ENCODE data around the gene GSTP1.
A peak's percentile ranks its signal among the peaks of the same experiment; 100 is the strongest.
"Not testable (repeated sequence)": the region's sequence is repeated elsewhere in the genome, so short reads cannot be mapped to it uniquely, and the experiment has no call there.

Gene GSTP1

DNA sequence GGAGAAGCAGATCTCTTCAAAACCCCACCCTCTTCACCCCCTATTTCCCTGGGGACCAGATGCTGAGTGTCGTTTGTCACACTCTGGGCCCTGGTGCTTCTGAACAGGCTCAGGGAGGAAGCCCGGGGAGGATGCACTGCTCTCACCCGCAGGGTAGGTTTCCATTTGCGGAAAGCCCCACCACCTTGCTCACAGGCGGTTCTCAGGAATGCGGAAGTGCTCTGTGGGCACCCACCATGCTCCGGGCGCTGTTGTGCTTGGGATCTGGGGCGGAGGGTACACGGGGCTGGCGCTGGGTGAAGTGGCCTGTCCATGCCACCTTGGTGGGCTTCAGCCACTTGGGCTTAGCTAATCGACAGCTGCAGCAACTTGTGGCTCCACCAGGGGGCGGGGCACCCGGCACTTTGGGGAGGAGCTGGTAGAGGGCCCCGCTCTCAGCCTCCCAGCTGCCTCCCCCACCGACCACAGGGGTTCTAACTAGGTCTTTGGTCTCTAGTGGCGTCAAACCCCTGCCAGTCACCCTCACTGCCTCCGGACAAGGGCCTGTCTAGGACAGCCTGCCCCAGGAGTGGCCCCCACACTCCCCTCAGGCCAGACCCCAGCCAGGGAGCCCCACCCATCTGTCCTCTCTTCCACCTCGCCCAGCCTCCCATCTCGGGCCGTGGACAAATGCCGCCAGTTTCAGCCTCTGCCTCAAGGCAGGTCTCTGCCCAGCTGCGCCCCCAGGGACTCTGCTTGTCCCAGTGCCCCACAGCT is 30.5 kb downstream of the GSTP1 start:
- no peak overlapping the region for H3K27ac ChIP-seq (ENCODE audit: low read length)

DNA sequence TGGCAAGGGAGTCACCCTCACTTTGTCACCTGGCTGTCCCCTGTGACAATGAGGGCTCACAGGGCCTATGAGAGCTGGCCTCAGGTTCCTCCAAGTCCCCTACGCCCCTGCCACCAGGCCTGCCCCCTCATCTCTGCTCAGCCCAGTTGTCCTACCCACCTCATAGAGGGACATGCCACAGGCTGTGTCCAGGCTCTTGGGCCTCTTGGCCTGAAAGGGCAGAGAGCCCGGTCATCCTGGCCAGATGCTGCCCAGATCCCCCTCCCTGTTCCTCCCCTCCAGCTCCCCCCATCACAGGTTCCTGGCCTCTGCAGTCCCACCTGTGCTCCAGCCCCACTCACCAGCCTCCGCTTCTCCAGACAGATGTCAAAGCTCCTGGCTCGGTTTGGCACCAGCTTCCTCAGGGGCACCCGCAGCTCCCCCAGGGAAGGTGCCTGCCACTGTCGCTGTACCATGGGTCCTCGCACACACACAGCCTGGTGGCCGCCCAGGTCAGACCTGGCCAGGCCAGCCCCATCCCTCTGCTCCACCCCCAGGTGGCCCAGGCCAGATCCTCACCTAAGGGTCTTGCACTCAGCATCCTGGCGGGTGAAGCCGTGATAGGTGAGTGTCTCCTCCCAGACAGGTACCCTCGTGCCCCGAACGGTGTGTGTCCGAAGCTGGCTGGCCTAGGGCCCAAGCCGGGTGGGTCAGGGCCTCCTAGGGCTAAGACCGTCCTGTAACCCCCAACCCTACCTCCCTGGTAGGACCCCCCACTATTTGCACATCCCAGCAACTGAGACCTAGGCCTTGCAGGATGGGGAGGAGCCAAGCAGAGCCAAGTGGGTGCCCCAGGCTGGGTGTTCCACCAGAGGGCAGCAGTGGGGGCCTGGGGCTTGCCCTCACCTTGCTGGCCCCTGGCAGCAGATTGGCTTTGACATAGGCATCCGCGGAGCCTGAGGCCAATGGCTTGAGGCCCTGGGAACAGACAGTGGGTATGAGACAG is 31.4 kb downstream of the GSTP1 start:
- no peak overlapping the region for H3K4me3 ChIP-seq (ENCODE audit: low read length)
- H3K9me3 ChIP-seq (ENCODE audit: control insufficient read depth, insufficient read depth, low read length), result no peaks in the 10 kb centered on the region
- peaks cover 15% of the 10 kb centered on the region for H3K4me1 ChIP-seq (ENCODE audit: control insufficient read depth, insufficient read depth, low read length)
- H3K36me3 ChIP-seq (ENCODE audit: control insufficient read depth, insufficient read depth, low read length), result peaks cover 12% of the 10 kb centered on the region; the same call in 1 of the 2 replicates
- H3K27ac ChIP-seq (ENCODE audit: low read length), result no peak overlapping the region
- H3K27me3 ChIP-seq (ENCODE audit: control insufficient read depth, insufficient read depth, low read length), result no peaks in the 10 kb centered on the region
- DNase-seq (ENCODE audit: low read depth, low spot score), result no peak
- no CpG with 5 or more reads among the region's 18 CpGs for WGBS (ENCODE audit: insufficient coverage, insufficient read length)

More for the DNA sequence above, 30.5 kb downstream of the GSTP1 start:
- WGBS (ENCODE audit: insufficient coverage, insufficient read length), result no CpG with 5 or more reads among the region's 23 CpGs
- Histone ChIP-seq H3K9me3 (ENCODE audit: control insufficient read depth, insufficient read depth, low read length) (no peaks in the 10 kb centered on the region), H3K4me3 (ENCODE audit: low read length) (no peak overlapping the region), H3K27me3 (ENCODE audit: control insufficient read depth, insufficient read depth, low read length) (no peaks in the 10 kb centered on the region), H3K36me3 (ENCODE audit: control insufficient read depth, insufficient read depth, low read length) (peaks cover 17% of the 10 kb centered on the region), H3K4me1 (ENCODE audit: control insufficient read depth, insufficient read depth, low read length) (peaks cover 15% of the 10 kb centered on the region)
- DNase-seq (ENCODE audit: low read depth, low spot score), result no peak

DNA sequence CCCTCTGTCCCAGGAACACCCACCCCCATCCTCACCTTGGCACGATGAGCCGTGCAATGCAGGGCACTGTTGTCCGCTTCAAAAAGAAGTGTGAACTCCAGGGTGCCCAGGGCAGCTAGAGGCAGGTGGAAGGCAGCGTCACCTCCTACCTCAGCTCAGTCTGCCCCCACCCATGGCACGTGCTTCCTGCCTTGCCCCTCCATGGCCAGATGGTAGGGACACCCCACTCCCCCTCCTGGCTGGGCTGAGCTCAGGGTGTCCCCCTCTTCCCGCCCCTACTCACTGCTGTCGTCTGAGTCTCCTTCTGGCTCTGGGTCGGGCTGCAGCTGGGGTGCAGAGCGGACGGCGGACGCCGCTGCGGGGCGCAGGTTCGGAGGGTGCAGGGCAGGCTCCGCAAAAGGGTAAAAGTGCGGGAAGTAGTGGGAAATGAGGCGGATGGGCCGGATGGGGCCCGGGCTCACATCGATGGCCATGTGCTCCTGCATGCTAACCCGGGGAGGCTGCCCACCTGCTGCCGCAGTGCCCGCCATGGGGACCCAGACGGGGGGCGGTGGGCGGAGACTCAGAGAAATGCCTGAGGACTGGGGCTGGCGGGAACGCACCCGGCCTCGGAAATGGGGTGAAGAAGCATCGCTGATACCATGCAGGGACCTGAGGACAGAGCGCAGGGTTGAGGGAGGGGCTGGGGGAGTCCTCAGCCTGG is 32.3 kb downstream of the GSTP1 start:
- no peak for DNase-seq (ENCODE audit: low read depth, low spot score)
- no peak overlapping the region for H3K4me3 ChIP-seq (ENCODE audit: low read length)
- H3K9me3 ChIP-seq (ENCODE audit: control insufficient read depth, insufficient read depth, low read length), result no peaks in the 10 kb centered on the region
- peaks cover 12% of the 10 kb centered on the region; the same call in 1 of the 2 replicates for H3K36me3 ChIP-seq (ENCODE audit: control insufficient read depth, insufficient read depth, low read length)
- H3K4me1 ChIP-seq (ENCODE audit: control insufficient read depth, insufficient read depth, low read length), result peaks cover 15% of the 10 kb centered on the region
- no peaks in the 10 kb centered on the region for H3K27me3 ChIP-seq (ENCODE audit: control insufficient read depth, insufficient read depth, low read length)
- WGBS (ENCODE audit: insufficient coverage, insufficient read length), result no CpG with 5 or more reads among the region's 34 CpGs
- no peak overlapping the region for H3K27ac ChIP-seq (ENCODE audit: low read length)

DNA sequence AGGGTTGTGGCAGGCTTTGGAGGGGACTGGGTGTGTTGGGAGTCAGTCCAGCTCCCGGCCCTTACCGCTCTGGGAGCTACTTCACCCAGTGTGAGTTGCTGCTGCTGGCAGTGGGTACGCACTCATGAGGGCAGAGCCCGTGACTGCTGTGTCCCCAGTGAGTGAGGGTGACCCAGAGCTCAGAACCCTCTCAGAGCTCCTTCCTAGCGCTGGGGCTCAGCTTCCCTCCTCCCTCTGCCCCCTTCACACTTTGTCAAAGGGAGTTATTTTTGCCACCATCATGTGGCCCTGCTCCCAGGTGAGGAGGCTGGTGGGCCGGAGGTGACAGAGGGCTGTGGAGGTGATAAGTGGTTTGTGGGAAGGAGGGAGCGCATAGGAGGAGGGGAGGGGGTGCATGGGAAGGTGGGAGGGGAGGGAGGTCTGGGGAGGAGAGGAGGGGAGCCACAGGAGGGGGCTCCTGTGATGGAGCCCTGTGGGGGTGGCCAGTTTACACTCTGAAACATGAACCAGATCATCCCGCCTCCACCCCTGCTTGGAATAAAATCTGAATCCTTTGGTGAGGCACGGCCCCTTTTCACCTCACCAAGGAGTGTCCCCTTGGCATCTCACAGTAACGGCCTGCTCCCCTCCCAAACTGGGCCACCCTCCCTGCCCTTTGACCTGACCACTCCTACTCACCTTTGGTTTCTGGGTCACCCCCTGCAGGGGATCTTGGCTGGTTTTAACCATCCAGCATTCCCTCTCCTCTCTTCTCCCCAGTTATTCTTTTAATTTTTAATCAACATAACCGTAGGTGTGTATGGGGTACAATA is 33.0 kb downstream of the GSTP1 start:
- Histone ChIP-seq H3K36me3 (ENCODE audit: control insufficient read depth, insufficient read depth, low read length) (peaks cover 7% of the 10 kb centered on the region; the same call in 1 of the 2 replicates), H3K4me1 (ENCODE audit: control insufficient read depth, insufficient read depth, low read length) (peaks cover 15% of the 10 kb centered on the region), H3K9me3 (ENCODE audit: control insufficient read depth, insufficient read depth, low read length) (no peaks in the 10 kb centered on the region), H3K27me3 (ENCODE audit: control insufficient read depth, insufficient read depth, low read length) (no peaks in the 10 kb centered on the region), H3K27ac (ENCODE audit: low read length) (no peak overlapping the region), H3K4me3 (ENCODE audit: low read length) (no peak overlapping the region)
- WGBS (ENCODE audit: insufficient coverage, insufficient read length), result no CpG with 5 or more reads among the region's 11 CpGs
- DNase-seq (ENCODE audit: low read depth, low spot score), result no peak

DNA sequence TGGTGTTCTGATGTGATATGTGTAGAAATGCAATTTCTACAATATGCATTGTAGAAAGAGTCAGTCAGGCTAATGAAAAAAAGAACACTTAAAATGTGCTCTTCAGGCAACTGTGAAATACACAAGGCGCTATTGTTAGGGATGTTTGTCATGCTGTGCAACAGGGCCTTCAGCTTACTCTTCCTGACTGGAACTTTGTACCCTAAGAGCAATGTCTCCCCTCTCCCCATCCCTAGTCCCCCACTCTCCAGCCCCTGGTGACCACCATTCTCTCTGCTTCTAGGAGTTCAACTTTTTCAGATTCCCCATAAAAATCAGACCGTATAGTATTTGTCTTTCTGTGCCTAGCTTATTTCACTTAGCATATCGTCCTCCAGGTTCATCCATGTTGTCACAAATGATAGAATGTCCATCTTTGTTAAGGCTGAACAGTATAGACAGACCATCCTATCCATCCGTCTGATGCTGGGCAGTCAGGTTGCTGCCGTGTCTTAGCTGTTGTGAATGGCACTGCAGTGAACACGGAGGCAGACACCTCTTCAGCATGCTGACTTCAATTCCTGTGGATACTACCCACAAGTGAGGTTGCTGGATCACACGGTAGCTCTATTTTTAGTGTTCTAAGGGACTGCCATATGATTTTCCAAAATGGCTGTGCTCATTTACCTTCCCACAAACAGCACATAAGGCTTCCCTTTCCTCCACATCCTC is 33.8 kb downstream of the GSTP1 start:
- WGBS (ENCODE audit: insufficient coverage, insufficient read length), result no CpG with 5 or more reads among the region's 7 CpGs
- DNase-seq (ENCODE audit: low read depth, low spot score), result no peak
- Histone ChIP-seq H3K27me3 (ENCODE audit: control insufficient read depth, insufficient read depth, low read length) (no peaks in the 10 kb centered on the region), H3K36me3 (ENCODE audit: control insufficient read depth, insufficient read depth, low read length) (peaks cover under 1% of the 10 kb centered on the region; the same call in 1 of the 2 replicates), H3K4me1 (ENCODE audit: control insufficient read depth, insufficient read depth, low read length) (peaks cover 15% of the 10 kb centered on the region), H3K4me3 (ENCODE audit: low read length) (no peak overlapping the region), H3K9me3 (ENCODE audit: control insufficient read depth, insufficient read depth, low read length) (no peaks in the 10 kb centered on the region), H3K27ac (ENCODE audit: low read length) (no peak overlapping the region)

DNA sequence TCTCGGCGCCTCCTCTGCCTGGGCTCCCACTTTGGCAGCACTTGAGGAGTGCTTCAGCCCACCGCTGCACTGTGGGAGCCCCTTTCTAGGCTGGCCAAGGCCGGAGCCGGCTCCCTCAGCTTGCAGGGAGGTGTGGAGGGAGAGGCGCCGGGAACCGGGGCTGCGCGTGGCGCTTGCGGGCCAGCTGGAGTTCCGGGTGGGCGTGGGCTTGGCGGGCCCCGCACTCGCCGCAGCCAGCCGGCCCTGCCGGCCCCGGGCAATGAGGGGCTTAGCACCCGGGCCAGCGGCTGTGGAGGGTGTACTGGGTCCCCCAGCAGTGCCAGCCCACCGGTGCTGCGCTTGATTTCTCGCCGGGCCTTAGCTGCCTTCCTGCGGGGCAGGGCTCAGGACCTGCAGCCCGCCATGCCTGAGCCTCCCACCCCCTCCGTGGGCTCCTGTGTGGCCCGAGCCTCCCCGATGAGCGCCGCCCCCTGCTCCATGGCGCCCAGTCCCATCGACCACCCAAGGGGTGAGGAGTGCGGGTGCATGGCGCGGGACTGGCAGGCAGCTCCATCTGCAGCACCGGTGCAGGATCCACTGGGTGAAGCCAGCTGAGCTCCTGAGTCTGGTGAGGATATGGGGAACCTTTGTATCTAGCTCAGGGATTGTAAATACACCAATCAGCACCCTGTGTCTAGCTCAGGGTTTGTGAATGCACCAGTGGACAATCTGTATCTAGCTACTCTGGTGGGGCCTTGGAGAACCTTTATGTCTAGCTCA is 35.5 kb downstream of the GSTP1 start:
- not testable (repeated sequence) for H3K9me3 ChIP-seq (ENCODE audit: control insufficient read depth, insufficient read depth, low read length); DNase-seq (ENCODE audit: low read depth, low spot score); H3K27me3 ChIP-seq (ENCODE audit: control insufficient read depth, insufficient read depth, low read length); H3K4me3 ChIP-seq (ENCODE audit: low read length); H3K36me3 ChIP-seq (ENCODE audit: control insufficient read depth, insufficient read depth, low read length); H3K27ac ChIP-seq (ENCODE audit: low read length)
- peaks cover 15% of the 10 kb centered on the region for H3K4me1 ChIP-seq (ENCODE audit: control insufficient read depth, insufficient read depth, low read length)
- no CpG with 5 or more reads among the region's 40 CpGs for WGBS (ENCODE audit: insufficient coverage, insufficient read length)

DNA sequence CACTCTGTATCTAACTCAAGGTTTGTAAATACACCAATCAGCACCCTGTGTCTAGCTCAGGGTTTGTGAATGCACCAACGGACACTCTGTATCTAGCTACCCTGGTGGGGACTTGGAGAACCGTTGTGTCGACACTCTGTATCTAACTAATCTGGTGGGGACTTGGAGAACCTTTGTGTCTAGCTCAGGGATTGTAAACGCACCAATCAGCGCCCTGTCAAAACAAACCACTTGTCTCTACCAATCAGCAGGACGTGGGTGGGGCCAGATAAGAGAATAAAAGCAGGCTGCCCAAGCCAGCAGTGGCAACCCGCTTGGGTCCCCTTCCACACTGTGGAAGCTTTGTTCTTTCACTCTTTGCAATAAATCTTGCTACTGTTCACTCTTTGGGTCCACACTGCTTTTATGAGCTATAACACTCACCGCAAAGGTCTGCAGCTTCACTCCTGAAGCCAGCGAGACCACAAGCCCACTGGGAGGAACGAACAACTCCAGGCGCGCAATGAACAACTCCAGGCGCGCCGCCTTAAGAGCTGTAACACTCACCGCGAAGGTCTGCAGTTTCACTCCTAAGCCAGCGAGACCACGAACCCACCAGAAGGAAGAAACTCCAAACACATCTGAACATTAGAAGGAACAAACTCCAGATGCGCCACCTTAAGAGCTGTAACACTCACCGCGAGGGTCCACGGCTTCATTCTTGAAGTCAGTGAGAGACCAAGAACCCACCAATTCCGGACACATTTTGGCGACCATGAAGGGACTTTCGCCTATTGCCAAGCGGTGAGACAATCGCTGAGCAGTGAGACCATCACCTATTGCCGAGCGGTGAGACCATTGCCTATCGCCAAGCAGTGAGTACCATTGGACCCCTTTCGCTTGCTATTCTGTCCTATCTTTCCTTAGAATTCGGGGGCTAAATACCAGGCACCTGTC is 36.3 kb downstream of the GSTP1 start:
- H3K27me3 ChIP-seq (ENCODE audit: control insufficient read depth, insufficient read depth, low read length); H3K9me3 ChIP-seq (ENCODE audit: control insufficient read depth, insufficient read depth, low read length); H3K27ac ChIP-seq (ENCODE audit: low read length); DNase-seq (ENCODE audit: low read depth, low spot score); H3K36me3 ChIP-seq (ENCODE audit: control insufficient read depth, insufficient read depth, low read length): not testable (repeated sequence)
- peak overlapping the region; percentile 44; the same call in 1 of the 2 replicates for H3K4me3 ChIP-seq (ENCODE audit: low read length)
- no CpG with 5 or more reads among the region's 33 CpGs for WGBS (ENCODE audit: insufficient coverage, insufficient read length)
- H3K4me1 ChIP-seq (ENCODE audit: control insufficient read depth, insufficient read depth, low read length), result peaks cover 10% of the 10 kb centered on the region

DNA sequence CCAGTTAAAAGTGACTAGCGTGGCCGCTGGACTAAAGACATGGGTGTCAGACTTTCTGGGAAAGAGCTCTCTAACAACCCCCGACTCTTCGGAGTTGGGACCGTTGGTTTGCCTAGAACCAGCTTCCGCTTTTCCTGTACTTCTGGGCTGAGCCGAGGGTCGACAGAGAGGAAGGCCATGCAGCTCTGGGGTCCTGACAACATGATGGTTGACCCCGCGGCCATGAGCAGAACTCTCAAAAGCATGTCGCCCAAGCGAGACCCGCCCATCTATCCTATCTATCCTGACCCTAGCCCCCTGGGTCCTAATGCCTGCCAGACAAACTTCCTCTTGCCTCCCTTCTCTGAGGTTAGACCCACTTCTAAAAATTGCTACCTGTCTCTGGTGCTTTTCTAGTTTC is 37.0 kb downstream of the GSTP1 start:
- H3K4me3 ChIP-seq (ENCODE audit: low read length), result peak overlapping the region; percentile 44; the same call in 1 of the 2 replicates
- not testable (repeated sequence) for H3K27ac ChIP-seq (ENCODE audit: low read length)

More for the DNA sequence above, 37.0 kb downstream of the GSTP1 start:
- not testable (repeated sequence) for H3K36me3 ChIP-seq (ENCODE audit: control insufficient read depth, insufficient read depth, low read length); H3K9me3 ChIP-seq (ENCODE audit: control insufficient read depth, insufficient read depth, low read length); H3K4me1 ChIP-seq (ENCODE audit: control insufficient read depth, insufficient read depth, low read length); DNase-seq (ENCODE audit: low read depth, low spot score); H3K27me3 ChIP-seq (ENCODE audit: control insufficient read depth, insufficient read depth, low read length)
- WGBS (ENCODE audit: insufficient coverage, insufficient read length), result no CpG with 5 or more reads among the region's 13 CpGs
